Heart right ventricle (tissue), 16 donors: ENCODE results near the gene RYR3. TPM values are rescaled to one million over a fixed set of nuclear protein-coding genes. Genes with fewer than 3 reads are reported as not detected.

Experiments used
- ATAC-seq, 8 donors: fragments of 200-7000 bp; cut with Tn5 transposase; one replicate each; pipeline ENCODE4 v1.9.1; 2020; ENCODE audit warnings: mild to moderate bottlenecking in 8 of 8, moderate library complexity in 8 of 8, moderate number of reproducible peaks in 1 of 8
- DNase-seq, 2 donors: peaks; one replicate each; pipeline ENCODE4 v3.0.0-alpha.2; 2020
- H3K27ac ChIP-seq, 10 donors: fragments of 200-600 bp; sonication (generic) in 2 of 10; one replicate each; pipeline versions ENCODE4 v1.5.0 to v1.8.0; 2020 to 2022; ENCODE audit warnings: mild to moderate bottlenecking in 3 of 10
- H3K27me3 ChIP-seq, 7 donors: fragments of 200-600 bp; one replicate each; pipeline ENCODE4 v1.8.0; 2021 to 2022; ENCODE audit warnings: mild to moderate bottlenecking in 2 of 7
- H3K36me3 ChIP-seq, 9 donors: fragments of 200-600 bp; sonication (generic) in 1 of 9; one replicate each; pipeline versions ENCODE4 v1.5.0 to v1.8.0; 2020 to 2022; ENCODE audit warnings: mild to moderate bottlenecking in 2 of 9
- H3K4me1 ChIP-seq, 9 donors: fragments of 200-600 bp; sonication (generic) in 1 of 9; one replicate each; pipeline versions ENCODE4 v1.5.0 to v1.8.0; 2020 to 2022; ENCODE audit warnings: mild to moderate bottlenecking in 4 of 9
- H3K4me3 ChIP-seq, 10 donors: fragments of 200-600 bp; sonication (generic) in 2 of 10; one replicate each; pipeline versions ENCODE4 v1.5.0 to v1.8.0; 2020 to 2022; ENCODE audit warnings: mild to moderate bottlenecking in 7 of 10, moderate library complexity in 2 of 10
- H3K9me3 ChIP-seq, 11 donors: fragments of 200-600 bp in 10 of 11; sonication (generic) in 2 of 11; one replicate each; pipeline versions ENCODE4 v1.5.0 to v1.8.0; 2013 to 2022; ENCODE audit warnings: mild to moderate bottlenecking in 2 of 11, control low read depth in 1 of 11, moderate library complexity in 1 of 11
- CTCF ChIP-seq, 9 donors: fragments of 200-600 bp; sonication (generic) in 2 of 9; IDR thresholded peaks; one replicate each; pipeline versions ENCODE4 v1.5.0 to v1.8.0; 2021 to 2022; ENCODE audit warnings: antibody characterized with exemption in 9 of 9, mild to moderate bottlenecking in 5 of 9, moderate library complexity in 1 of 9
- WGBS, 2 donors: extraction: QIAGEN DNeasy Blood & Tissue Kit; methylation state at CpG; one replicate each; pipeline ENCODE4 v1.1.7; 2013; ENCODE audit warnings: inconsistent platforms in 1 of 2; 5-methylcytosine and 5-hydroxymethylcytosine counted together
- intact Hi-C, 10 donors: fragments of 100-400 bp; cut with DNase I; formaldehyde crosslinking; loops; one replicate each; pipeline versions ENCODE4 v1.11.1 to v1.14.2; 2022
- polyA plus RNA-seq, 2 donors: library from polyadenylated mRNA; stranded (reverse); fragments of 200-250 nt; gene quantifications; one replicate each; pipeline ENCODE4 v1.2.3, GENCODE V29; 2013
- total RNA-seq, 10 donors: library from RNA; stranded (reverse); fragmentation: NEBNext Ultra II Directional in 3 of 10; extraction: Animal tissue kit (Norgen Biotek cat#: 25700) in 3 of 10; gene quantifications; one replicate each; pipeline versions ENCODE4 v1.2.1 to v1.2.4, GENCODE V29; 2021 to 2023
- donor health status: Arrhythmogenic right ventricular cardiomyopathy.
- donor health status: ischemic (EF 13 %, LVEDD 7.1; RV severe dilation, severe dysfunction).
- donor health status: healthy with polysubstance abuse.
- donor health status: DM: no; HTN: yes; CAD: no.
- donor health status: DM: no; HTN: no; CAD: no.
- donor health status: ischemic (EF 25% LVEDD 6.9; RV normal size, moderate dysfunction).
- donor health status: ischemic (EF 25% LVEDD 5.7; RV mildly dilated, moderate dysfunction).
- donor health status: healthy.
- donor health status: DM: yes; HTN: yes; CAD: no.
- donor health status: Ischemic cardiomyopathy.
- donor health status: ischemic (EF 35%, LVEDD 5.7; RV mildly dilated, moderate dysfunction).
- donor health status: nonischemic (EF 11% LVEDD 7.7; RV severe dilation, severe dysfunction).
- donor health status: DM: yes; HTN: yes; CAD: no.
- donor health status: PGD.
- donor health status: ischemic (EF 29% LVEDD 5.4; RV normal size, mild dysfunction).
- donor health status: nonischemic (EF 23%, LVEDD 6.1; RV moderate dilation, normal function).

Gene RYR3
- total and polyA plus RNA-seq, 12 donors, result 0.02 to 1.00 (median 0.13) TPM; not detected in 2

- Histone ChIP-seq H3K9me3 (peaks cover 0 to 4% (median 0%) of the 10 kb centered on the region in 11 donors), H3K4me3 (no peak overlapping the region), H3K27me3 (peaks cover 0 to 7% (median 0%) of the 10 kb centered on the region in 7 donors), H3K36me3 (no peaks in the 10 kb centered on the region), H3K4me1 (no peaks in the 10 kb centered on the region), H3K27ac (no peak overlapping the region)
- WGBS, 2 donors, result 82 to 89% methylated on average over 4 of the region's 4 CpGs
- ATAC-seq, result no peak
- intact Hi-C loops, result loop anchor here in 1 of 10 donors (10.0 kb wide), 1 partner anchor 57 kb away; no protein-coding TSS in a partner anchor
- no peak for TF ChIP-seq CTCF (IDR thresholded peaks at IDR 0.05)
- DNase-seq, result no peak
Observed at GRCh38 chr15:33451385-33451784, 140.6 kb downstream of the RYR3 start.

- intact Hi-C loops, result loop anchor here in 1 of 10 donors (10.0 kb wide), 1 partner anchor 59 kb away; no protein-coding TSS in a partner anchor
- H3K4me3 ChIP-seq, result no peak overlapping the region
- H3K4me1 ChIP-seq, result no peaks in the 10 kb centered on the region
- ATAC-seq (no peak), DNase-seq (no peak)
- WGBS, 2 donors, result 82 to 87% methylated on average over 3 of the region's 3 CpGs
- H3K27ac ChIP-seq, result no peak overlapping the region
- no peak for TF ChIP-seq CTCF (IDR thresholded peaks at IDR 0.05)
- peaks cover 0 to 4% (median 0%) of the 10 kb centered on the region in 11 donors for H3K9me3 ChIP-seq
- peaks cover 0 to 6% (median 0%) of the 10 kb centered on the region in 7 donors for H3K27me3 ChIP-seq
- no peaks in the 10 kb centered on the region for H3K36me3 ChIP-seq
Observed at GRCh38 chr15:33453761-33454160, 143.0 kb downstream of the RYR3 start.

DNA sequence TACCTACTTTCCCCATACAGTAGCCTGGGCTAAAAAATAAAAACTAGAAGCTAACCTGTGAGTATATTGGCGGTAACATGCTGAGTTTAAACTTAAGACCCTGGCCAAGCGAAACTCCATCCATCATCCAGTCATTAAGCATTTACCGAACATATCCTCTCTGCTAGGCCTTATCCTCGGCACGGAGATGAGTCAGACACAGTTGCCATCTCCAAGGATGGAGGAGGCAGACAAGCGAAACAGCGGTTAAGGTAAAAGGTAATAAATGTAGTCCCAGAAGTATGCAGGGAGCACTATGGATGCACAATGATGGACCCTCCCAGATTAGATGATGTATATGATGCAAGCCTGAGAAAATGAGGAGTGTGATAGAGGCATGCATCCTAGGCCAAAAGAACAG lies 143.6 kb downstream of the RYR3 start:
- no peaks in the 10 kb centered on the region for H3K27me3 ChIP-seq
- TF ChIP-seq CTCF (IDR thresholded peaks at IDR 0.05), result no peak
- peaks cover 0 to 4% (median 0%) of the 10 kb centered on the region in 11 donors for H3K9me3 ChIP-seq
- no peak for DNase-seq
- 88 to 89% methylated on average over 7 of the region's 7 CpGs for WGBS, 2 donors
- no peak overlapping the region for H3K27ac ChIP-seq
- H3K4me1 ChIP-seq, result no peaks in the 10 kb centered on the region
- ATAC-seq, result no peak
- intact Hi-C loops, result loop anchor here in 1 of 10 donors (10.0 kb wide), 1 partner anchor 60 kb away; no protein-coding TSS in a partner anchor
- no peaks in the 10 kb centered on the region for H3K36me3 ChIP-seq
- no peak overlapping the region for H3K4me3 ChIP-seq

DNA sequence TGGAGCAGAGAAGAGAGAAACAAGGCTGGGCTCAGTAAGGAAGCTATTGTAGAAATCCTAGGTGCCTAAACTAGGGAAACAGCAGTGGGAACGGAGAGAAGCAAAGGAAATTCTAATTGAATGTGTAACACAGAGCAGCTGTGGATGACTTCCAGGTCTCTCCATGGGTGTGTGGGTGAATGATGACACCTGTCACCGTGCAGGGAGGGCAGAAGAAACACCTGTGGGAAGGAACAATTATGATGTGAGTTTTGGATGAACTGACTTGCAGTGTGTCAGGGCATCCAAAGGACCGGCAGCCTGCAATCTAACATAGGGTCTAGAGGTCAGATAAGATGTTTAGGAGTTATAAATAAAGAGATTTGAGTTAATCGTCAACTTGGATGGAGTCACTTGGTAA lies 144.2 kb downstream of the RYR3 start:
- Histone ChIP-seq H3K9me3 (peaks cover 0 to 4% (median 0%) of the 10 kb centered on the region in 11 donors), H3K4me1 (no peaks in the 10 kb centered on the region), H3K36me3 (no peaks in the 10 kb centered on the region), H3K4me3 (no peak overlapping the region), H3K27ac (no peak overlapping the region), H3K27me3 (no peaks in the 10 kb centered on the region)
- intact Hi-C loops, result loop anchor here in 1 of 10 donors (10.0 kb wide), 1 partner anchor 60 kb away; no protein-coding TSS in a partner anchor
- ATAC-seq (no peak), DNase-seq (no peak)
- no peak for TF ChIP-seq CTCF (IDR thresholded peaks at IDR 0.05)
- WGBS, 2 donors, result 56 to 57% methylated on average over 4 of the region's 4 CpGs
